GM23338 (cell line): ENCODE data around the gene NPAS4.

Experiments
- POLR2AphosphoS5 ChIP-seq: IDR thresholded peaks from 2 replicates; pipeline ENCODE4 v1.6.1; 2016; ENCODE audit warnings: antibody characterized with exemption, low read depth
- ZNF331 ChIP-seq: fragments of 250-450 bp; sonication (Bioruptor Pico); IDR thresholded peaks from 2 replicates; pipeline ENCODE4 v1.5.0; 2020; ENCODE audit warnings: low read depth, mild to moderate bottlenecking, moderate library complexity
- TF ChIP-seq, protein P1 (sequence below), 2 experiments: fragments of 200-600 bp in 1 of 2; sonication (generic) in 1 of 2; conservative IDR thresholded peaks; 2 replicates each; pipeline versions ENCODE4 v1.5.1 to v1.6.1; 2016 to 2017; ENCODE audit warnings: antibody characterized with exemption in 2 of 2, low read depth in 2 of 2, mild to moderate bottlenecking in 2 of 2, moderate library complexity in 1 of 2

DNA sequence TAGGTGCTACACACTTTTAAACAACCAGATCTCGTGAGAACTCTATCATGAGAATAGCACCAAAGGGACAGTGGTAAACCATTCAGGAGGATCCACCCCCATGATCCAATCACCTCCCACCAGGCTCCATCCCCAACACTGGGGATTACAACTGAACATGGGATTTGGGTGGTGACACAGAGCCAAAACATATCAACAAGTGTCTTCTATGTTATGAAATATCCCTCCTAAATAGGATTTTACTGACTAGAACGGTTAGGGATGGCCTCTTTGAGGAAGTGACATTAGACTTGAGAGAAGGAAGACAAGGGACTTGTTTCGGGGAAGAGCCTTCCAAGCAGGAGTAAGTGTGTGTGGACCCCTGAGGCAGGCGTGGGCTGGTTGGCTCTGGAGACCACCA is 29.7 kb downstream of the NPAS4 start:
- TF ChIP-seq, protein P1, sequence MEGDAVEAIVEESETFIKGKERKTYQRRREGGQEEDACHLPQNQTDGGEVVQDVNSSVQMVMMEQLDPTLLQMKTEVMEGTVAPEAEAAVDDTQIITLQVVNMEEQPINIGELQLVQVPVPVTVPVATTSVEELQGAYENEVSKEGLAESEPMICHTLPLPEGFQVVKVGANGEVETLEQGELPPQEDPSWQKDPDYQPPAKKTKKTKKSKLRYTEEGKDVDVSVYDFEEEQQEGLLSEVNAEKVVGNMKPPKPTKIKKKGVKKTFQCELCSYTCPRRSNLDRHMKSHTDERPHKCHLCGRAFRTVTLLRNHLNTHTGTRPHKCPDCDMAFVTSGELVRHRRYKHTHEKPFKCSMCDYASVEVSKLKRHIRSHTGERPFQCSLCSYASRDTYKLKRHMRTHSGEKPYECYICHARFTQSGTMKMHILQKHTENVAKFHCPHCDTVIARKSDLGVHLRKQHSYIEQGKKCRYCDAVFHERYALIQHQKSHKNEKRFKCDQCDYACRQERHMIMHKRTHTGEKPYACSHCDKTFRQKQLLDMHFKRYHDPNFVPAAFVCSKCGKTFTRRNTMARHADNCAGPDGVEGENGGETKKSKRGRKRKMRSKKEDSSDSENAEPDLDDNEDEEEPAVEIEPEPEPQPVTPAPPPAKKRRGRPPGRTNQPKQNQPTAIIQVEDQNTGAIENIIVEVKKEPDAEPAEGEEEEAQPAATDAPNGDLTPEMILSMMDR (conservative IDR thresholded peaks at IDR 0.05; ENCODE audit: low read depth in 2 of 2), result no peak
- TF ChIP-seq POLR2AphosphoS5, result no peak
- no peak for TF ChIP-seq ZNF331 (CRISPR knock-in tag)
